ENCODE results near the gene KRTAP1-4.
"Not testable (repeated sequence)": the region's sequence is repeated elsewhere in the genome, so short reads cannot be mapped to it uniquely, and the experiment has no call there.

The KRTAP1-4 gene, protein sequence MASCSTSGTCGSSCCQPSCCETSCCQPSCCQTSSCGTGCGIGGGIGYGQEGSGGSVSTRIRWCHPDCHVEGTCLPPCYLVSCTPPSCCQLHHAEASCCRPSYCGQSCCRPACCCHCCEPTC

DNA sequence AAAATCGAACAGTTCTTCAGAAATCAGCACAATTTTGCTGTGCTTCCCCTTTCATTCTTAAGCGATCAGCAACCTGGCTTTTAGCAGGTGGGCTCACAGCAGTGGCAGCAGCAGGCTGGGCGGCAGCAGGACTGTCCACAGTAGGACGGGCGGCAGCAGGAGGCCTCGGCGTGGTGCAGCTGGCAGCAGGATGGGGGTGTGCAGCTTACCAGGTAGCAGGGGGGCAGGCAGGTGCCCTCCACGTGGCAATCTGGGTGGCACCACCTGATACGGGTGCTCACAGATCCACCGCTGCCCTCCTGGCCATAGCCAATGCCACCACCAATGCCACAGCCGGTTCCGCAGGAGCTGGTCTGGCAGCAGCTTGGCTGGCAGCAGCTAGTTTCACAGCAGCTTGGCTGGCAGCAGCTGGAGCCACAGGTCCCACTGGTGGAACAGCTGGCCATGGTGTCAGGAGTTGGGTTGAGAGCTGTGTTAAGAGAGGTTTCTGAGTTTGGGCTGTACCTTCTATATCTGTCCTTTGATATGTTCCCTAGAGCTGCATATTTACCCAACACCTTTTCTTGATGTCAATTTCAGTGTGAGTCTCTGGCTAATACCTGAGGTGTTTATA lies at the start of gene KRTAP1-4:
Gene KRTAP1-4 (minus strand): TSS at position 563 of the 613 bp plus-strand sequence. CDS start 117 bp downstream, at position 446.
- in situ Hi-C loops (cut with MboI; ENCODE audit: low sequenced_read_pairs): no loop called here

DNA sequence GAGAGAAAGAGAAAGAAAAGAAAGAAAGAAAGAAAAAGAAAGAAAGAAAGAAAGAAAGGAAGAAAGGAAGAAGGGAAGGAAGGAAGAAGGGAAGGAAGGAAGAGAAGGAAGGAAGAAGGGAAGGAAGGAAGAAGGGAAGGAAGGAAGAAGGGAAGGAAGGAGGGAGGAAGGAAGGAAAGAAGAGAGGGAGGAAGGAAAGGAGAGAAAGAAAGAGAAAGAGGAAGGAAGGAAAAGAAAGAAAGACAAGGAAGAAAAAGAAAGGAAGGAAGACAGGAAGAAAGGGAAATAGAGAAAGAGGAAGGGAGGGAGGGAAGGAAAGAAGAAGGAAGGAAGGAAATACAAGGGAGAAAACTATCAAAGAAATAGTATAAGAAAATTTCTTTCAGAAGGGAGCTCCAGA lies 46.8 kb upstream of the KRTAP1-4 start:
- in situ Hi-C loops (cut with MboI; ENCODE audit: low sequenced_read_pairs): no loop called here

DNA sequence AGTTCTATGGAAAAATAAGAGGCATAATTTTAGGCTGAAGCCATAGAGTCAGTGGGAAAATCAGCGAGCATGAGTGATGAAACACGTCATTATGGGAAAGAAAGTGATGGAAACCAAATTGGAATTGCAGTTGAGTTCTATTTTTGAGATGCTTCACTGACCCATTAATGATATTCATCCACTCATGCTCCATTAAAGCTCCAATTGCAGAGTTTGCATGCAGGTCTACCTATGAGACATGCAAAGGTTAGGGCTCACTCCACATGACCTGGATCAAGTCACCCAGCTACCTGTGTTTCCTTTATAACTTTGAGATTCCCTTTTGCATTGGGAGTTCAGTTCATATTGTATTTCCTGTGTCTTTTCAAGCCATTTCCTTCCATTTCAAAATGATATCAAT lies 43.7 kb upstream of the KRTAP1-4 start:
- in situ Hi-C loops (cut with MboI; ENCODE audit: low sequenced_read_pairs): no loop called here

DNA sequence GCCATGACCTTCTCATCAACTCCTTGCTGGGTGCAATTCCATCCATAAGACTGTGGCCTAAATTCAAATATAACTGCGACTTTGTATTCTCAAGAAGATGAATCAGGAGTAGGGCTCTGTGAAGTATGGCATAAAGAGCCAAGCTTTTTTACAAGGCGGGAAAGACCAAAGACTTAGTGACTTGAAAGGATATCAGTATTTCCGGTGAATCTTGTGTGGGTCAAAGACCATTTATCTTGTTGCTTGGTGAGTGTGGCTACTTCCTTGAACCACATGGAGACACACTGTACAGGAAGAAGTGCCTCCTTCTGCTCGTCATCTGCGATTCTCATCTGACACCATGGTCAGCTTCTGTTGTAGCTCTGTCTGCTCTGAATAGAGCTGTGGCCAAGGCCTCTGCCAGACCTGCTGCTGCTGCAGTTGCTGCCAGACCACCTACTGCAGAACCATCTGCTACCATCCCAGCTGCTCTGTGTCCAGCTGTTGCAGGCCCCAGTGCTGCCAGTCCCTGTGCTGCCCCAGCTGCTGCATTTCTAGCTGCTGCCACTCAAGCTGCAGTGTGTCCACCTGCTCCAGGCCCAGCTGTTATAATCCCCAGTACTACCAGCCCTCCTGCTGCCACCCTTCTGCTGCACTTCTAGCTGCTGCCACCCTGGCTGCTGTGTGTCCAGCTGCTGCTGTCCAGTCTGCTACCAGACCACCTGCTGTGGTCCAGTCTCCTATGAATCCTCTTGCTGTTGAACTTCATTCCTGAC lies 41.8 kb upstream of the KRTAP1-4 start:
- in situ Hi-C loops (cut with MboI; ENCODE audit: low sequenced_read_pairs): no loop called here

DNA sequence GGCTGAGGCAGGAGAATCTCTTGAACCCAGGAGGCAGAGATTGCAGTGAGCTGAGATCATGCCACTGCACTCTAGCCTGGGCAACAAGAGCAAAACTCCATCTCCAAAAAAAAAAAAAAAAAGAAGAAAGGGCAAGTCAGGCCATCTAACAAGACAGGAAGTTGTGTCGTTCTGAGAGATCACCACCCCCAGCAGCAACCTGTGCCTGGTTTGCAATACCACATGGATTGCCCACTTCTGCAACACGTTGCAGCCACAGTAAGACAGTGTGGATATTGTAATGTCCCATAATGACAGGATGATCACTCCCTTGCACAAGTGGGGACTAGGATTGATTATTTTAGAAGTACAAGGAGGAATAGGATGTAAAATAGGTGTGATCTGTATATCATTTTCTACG lies 39.0 kb upstream of the KRTAP1-4 start:
- in situ Hi-C loops (cut with MboI; ENCODE audit: low sequenced_read_pairs): no loop called here

DNA sequence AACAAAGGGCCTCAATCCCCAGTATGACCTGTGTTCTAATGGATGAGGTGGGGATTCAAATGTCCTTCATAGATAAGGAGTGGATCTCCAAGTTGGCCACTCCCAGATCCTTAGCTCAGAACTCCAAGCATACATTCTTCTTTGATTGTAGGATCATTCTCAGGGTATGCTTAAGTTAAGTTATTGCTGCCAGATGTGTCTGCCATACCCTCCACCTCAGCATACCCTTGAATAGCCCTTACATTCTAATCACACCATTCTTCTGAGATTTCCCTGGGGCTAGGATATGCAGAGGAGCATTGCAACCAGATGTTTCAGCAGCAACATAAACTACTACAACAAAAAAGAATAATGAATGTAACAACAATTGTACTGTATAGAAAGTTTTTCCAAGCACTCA lies 37.3 kb upstream of the KRTAP1-4 start:
- in situ Hi-C loops (cut with MboI; ENCODE audit: low sequenced_read_pairs): no loop called here

DNA sequence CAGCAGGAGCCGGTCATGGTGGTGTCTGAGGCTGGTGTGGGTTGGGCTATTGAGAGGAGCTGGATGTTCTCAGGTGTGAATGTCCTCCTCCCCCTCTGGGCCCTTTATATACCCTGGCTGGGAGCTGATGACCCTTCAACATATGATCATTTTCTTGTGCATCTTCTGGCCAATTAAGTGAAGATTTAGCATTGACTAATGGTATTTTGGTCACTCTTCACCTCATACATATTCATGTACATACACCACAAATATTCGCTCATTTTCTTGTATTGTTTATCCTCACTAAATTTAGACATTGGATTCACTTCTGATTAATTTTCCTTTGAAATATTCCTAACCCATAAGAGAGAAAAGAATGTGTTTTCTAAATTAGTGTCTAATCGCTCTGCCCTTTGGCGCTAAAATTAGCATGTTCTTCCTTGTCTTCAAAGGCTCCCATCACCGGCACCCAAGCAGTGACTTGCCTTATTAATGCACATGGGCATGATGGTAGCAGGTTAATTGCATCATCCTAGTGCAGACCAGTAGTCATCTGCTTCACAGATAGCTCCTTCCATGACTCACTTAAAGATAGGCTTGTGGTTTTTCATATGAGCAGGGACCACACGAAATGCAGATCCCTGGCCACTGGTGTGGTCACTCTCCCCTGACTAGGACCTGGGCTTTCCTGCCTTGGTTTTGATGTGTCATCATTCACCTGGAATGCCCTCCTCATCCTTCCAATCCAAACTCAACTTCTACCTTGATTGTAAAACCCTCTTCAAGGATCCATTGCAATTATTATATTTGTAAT lies 36.0 kb upstream of the KRTAP1-4 start, which contains the start of gene KRTAP2-4:
Gene KRTAP2-4 (minus strand): TSS at position 51 of the 796 bp plus-strand sequence. CDS start 34 bp downstream, at position 17.
- in situ Hi-C loops (cut with MboI; ENCODE audit: low sequenced_read_pairs): no loop called here

DNA sequence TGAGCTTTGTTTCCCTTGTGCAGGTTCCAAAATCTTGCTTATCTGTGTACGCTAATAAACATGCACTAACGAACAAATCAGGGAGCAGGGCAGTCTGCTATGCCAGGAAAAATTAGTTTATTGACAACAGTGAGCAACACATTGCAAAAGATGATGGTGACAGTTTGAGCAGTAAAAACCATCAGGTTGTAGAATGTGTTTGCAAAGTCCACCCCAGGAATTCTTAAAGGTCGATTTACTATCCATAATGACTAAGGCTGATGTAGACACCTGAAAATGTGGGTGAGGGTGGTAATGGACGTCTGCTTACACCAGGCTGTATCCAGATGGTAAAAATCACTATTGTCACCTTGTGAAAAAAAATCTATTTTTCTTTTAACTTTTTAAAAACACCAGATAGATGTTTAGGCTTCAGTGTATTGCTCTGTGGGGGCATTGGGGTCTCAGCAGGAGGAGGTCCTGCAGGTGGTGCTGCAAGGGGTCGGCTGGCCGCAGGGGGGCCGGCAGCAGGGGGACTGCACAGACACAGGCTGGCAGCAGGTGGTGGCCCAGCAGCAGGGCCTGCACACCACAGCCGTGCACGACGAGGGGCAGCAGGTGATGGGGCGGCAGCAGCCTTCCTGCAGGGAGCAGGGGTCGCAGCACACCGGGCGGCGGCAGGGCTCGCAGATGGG lies 35.2 kb upstream of the KRTAP1-4 start:
- in situ Hi-C loops (cut with MboI; ENCODE audit: low sequenced_read_pairs): not testable (repeated sequence)

DNA sequence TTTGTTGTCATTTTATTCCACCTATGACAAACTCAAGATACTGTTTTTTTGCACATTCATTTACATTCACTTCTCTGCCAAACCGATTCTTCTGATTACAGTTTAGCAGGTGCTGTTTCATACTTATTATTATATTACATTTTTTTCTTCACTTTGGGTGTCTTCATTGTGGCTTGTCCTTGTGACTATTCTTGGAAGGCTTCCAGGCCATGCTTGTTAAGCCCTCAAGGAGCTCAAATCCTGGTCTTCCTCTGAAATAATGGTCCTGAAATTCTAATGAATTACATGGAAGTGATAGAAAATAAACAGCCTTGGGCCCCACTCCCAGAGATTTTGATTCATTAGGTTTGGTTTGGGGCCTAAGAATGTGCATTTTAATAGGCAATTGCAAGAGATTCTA lies 34.3 kb upstream of the KRTAP1-4 start:
- in situ Hi-C loops (cut with MboI; ENCODE audit: low sequenced_read_pairs): no loop called here

DNA sequence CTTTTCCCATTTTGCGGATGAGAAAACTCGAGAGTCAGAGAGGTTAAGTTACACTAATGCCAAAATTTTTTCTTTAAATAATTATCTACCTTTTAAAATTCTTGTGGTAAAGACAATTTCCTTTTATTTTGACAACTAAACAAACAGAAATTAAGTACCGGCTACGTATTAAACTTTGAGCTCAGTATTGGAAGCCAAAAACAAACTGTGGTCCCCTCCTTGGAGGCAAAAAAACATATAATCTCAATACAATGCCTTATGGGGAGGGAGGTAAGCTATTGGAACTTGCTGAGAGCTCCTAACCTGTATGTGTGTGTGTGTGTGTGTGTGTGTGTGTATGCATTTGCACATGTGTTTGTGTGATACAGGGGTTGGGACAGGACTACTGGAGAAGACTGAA lies 33.5 kb upstream of the KRTAP1-4 start:
- in situ Hi-C loops (cut with MboI; ENCODE audit: low sequenced_read_pairs): no loop called here

DNA sequence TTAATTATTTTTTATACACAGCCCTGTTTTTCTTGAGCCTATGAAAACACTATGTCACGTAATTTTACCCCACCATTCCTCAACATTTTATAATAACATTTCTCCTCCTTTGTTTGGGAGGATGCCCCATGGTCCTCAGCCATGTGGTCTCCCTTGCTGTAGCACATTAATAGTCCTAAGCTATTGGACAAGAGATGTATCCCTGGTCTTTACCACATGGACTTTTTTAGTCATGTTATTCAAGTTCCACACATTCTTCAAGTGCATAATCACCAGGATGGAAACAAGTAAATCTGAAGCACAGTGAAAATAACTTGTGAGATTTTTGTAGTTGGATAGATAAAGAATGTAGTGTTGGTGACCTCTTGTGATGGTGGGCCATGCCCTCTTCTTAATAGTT lies 32.0 kb upstream of the KRTAP1-4 start:
- in situ Hi-C loops (cut with MboI; ENCODE audit: low sequenced_read_pairs): no loop called here

DNA sequence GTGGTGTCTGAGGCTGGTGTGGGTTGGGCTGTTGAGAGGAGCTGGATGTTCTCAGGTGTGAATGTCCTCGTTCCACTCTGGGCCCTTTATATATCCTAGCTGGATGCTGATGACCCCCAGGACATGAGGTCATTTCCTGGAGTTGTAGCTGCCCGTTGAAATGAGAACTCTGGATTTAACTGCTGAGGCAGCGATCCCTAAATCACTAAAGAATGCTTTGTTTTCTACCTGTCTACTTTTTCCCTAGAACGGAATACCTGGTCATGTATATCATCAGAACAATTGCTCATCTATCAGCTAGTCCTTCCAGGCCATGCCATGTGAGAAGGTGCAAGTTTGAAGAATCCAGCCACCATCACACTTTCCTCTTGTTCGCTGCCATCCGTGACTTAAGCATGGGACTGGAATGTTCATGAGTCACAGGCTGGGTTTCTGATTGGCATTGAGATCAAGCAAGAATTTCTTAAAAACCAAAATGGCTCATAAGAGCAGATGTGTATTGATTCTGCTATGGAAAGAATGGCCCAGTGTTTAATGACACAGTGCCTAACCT lies 30.1 kb upstream of the KRTAP1-4 start, which contains the start of gene KRTAP2-3:
Gene KRTAP2-3 (minus strand): TSS at position 63 of the 553 bp plus-strand sequence. CDS start 64 bp downstream, outside the sequence.
- in situ Hi-C loops (cut with MboI; ENCODE audit: low sequenced_read_pairs): no loop called here

DNA sequence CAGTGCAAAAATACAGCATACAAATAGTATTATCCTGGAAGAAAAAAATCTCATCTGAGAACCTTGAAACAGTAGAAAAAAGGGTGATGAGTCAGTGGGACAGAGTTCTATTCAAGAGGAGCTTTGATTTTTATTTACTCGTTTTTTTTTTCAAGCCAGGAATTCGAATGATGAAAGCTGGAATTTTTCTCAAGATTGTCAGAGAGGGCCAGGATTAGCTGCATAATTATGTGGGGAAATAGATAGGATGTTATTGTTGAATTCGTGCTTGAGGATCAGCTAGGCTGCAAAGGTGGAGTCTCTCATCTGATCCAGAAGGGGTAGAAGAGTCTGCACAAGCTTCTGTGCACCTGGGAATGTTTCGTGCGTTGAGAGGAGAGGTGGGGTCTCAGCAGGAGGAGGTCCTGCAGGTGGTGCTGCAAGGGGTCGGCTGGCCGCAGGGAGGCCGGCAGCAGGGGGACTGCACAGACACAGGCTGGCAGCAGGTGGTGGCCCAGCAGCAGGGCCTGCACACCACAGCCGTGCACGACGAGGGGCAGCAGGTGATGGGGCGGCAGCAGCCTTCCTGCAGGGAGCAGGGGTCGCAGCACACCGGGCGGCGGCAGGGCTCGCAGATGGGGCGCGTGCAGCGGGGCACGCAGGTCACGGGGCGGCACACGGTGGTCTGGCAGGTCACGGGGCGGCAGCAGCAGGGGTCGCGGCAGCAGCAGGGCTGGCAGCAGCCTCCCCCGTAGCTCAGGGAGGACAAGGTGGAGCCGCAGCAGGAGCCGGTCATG lies 29.5 kb upstream of the KRTAP1-4 start:
- in situ Hi-C loops (cut with MboI; ENCODE audit: low sequenced_read_pairs): not testable (repeated sequence)

DNA sequence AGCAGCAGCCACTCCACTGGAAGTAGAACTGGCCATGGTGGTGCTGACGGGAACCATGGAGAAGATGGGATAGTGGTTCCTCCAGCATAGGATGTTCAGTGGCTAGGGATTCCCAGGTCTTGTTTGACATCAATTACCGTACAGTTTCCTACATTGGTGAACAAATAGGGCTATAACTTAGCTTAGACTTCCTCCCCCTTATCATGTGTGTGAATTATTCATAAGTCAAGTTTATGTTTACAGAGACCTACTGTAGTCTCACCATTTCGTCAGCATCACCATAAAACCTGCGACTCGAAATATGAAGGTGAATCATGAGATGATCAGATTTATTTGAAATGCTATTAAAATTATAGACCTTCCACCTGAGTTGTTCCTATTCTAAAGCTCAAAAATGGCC lies 28.7 kb upstream of the KRTAP1-4 start:
- in situ Hi-C loops (cut with MboI; ENCODE audit: low sequenced_read_pairs): no loop called here

DNA sequence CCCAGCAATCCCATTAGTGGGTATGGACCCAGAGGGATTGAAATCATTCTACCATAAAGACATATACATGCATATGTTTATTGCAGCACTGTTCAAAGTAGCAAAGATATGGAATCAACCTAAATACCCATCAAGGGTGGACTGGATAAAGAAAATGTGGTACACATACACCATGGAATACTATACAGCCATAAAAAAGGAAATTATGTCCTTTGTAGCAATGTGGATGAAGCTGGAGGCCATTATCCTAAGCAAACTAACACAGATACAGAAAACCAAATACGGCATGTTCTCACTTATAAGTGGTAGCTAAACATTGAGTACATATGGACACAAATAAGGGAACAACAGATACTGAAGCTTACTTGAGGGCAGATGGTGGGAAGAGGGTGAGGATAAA lies 27.6 kb upstream of the KRTAP1-4 start:
- in situ Hi-C loops (cut with MboI; ENCODE audit: low sequenced_read_pairs): no loop called here

DNA sequence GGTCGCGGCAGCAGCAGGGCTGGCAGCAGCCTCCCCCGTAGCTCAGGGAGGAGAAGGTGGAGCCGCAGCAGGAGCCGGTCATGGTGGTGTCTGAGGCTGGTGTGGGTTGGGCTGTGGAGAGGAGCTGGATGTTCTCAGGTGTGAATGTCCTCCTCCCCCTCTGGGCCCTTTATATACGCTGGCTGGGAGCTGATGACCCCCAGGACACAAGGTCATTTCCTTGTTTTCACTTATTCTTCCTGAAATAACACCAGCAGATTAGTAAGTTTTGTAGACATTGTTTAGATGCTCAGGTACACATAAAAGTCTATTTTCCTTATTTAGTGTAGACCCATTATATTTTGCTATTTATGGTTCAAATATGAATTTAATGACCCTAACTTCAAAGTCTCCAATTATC lies 25.1 kb upstream of the KRTAP1-4 start, which contains the start of gene KRTAP2-2:
Gene KRTAP2-2 (minus strand): TSS at position 101 of the 400 bp plus-strand sequence. CDS start 19 bp downstream, at position 82.
- in situ Hi-C loops (cut with MboI; ENCODE audit: low sequenced_read_pairs): not testable (repeated sequence)

DNA sequence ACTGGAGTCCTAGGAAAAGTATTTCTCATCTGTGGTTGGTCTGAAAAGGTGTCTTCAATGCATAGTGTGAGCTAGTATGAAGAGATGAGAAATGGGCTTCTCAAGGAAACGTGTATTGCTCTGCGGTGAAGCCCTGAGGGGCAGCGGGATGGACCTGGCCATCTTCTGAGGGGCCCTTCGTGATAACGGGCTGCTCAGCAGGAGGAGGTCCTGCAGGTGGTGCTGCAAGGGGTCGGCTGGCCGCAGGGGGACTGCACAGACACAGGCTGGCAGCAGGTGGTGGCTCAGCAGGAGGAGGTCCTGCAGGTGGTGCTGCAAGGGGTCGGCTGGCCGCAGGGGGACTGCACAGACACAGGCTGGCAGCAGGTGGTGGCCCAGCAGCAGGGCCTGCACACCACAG lies 24.6 kb upstream of the KRTAP1-4 start:
- in situ Hi-C loops (cut with MboI; ENCODE audit: low sequenced_read_pairs): not testable (repeated sequence)

DNA sequence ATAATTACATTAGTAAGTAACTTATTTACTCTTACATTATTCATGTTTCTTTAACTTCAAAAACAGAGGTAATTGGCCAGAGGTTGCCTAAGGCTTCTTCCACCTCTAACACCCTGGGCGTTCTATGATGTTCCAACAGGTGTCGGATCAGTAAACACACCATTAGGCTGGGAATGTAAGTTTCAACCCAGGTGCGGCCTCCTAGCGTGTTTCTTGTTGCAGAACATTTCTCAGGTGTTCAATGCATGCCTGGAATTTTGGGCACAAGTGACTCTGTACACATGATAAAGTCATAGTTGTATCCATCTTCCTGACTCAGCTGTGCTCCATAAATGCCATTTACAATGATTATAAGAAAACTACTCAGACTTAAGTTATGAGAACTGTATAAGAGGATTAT lies 24.0 kb upstream of the KRTAP1-4 start:
- in situ Hi-C loops (cut with MboI; ENCODE audit: low sequenced_read_pairs): no loop called here

DNA sequence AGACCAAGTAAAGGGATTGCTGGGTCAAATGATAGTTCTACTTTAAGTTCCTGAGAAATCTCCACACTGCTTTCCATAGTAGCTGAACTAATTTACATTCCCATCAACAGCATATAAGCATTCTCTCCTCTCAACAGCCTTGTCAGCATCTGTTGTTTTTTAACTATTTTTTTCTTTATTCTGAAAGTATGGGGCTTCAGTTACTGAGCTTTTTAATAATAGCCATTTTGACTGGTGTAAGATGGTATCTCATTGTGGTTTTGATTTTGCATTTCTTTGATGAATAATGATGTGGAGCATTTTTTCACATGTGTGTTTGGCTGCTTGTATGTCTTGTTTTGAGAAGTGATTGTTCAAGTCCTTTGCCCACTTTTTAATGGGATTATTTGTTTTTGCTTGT lies 22.6 kb upstream of the KRTAP1-4 start:
- in situ Hi-C loops (cut with MboI; ENCODE audit: low sequenced_read_pairs): no loop called here

Data from hTERT RPE-1 (cell line).